Spleen (tissue), 11 donors: ENCODE measurements around the gene ZFAND4. TPM values are rescaled to one million over a fixed set of nuclear protein-coding genes. Genes with fewer than 3 reads are reported as not detected.

Source experiments
- DNase-seq: peaks from one replicate; pipeline ENCODE4 v3.0.0-alpha.2; 2020
- H3K27ac ChIP-seq, 8 donors: fragments of 200-600 bp; sonication (generic) in 7 of 8; 1 replicate in 4 of 8; 2 replicates in 4 of 8; pipeline versions ENCODE4 v1.5.0 to v1.8.0; 2016 to 2021; ENCODE audit warnings: inconsistent platforms in 4 of 8, mild to moderate bottlenecking in 4 of 8, moderate library complexity in 1 of 8
- H3K27me3 ChIP-seq, 7 donors: fragments of 200-600 bp; sonication (generic) in 6 of 7; replicated peaks in 1 of 7; 1 replicate in 4 of 7; 2 replicates in 3 of 7; pipeline versions ENCODE4 v1.5.0 to v1.8.0; 2016 to 2021; ENCODE audit warnings: inconsistent platforms in 3 of 7, mild to moderate bottlenecking in 1 of 7
- H3K36me3 ChIP-seq, 6 donors: fragments of 200-600 bp; sonication (generic) in 5 of 6; 1 replicate in 4 of 6; 2 replicates in 2 of 6; pipeline versions ENCODE4 v1.5.0 to v1.8.0; 2016 to 2021; ENCODE audit warnings: inconsistent platforms in 2 of 6
- H3K4me1 ChIP-seq, 6 donors: fragments of 200-600 bp; sonication (generic) in 5 of 6; 1 replicate in 3 of 6; 2 replicates in 3 of 6; pipeline versions ENCODE4 v1.5.0 to v1.8.0; 2016 to 2021; ENCODE audit warnings: inconsistent platforms in 3 of 6
- H3K4me3 ChIP-seq, 8 donors: fragments of 200-600 bp; sonication (generic) in 7 of 8; 1 replicate in 4 of 8; 2 replicates in 4 of 8; pipeline versions ENCODE4 v1.5.0 to v1.8.0; 2016 to 2021; ENCODE audit warnings: inconsistent platforms in 4 of 8, mild to moderate bottlenecking in 4 of 8, moderate library complexity in 2 of 8
- H3K9me3 ChIP-seq, 8 donors: fragments of 200-600 bp; sonication (generic) in 7 of 8; 1 replicate in 4 of 8; 2 replicates in 4 of 8; pipeline versions ENCODE4 v1.5.0 to v1.8.0; 2016 to 2021; ENCODE audit warnings: inconsistent platforms in 4 of 8
- POLR2A ChIP-seq, 3 donors: fragments of 450-650 bp; IDR thresholded peaks; one replicate each; pipeline ENCODE4 v1.5.1; 2017; ENCODE audit warnings: antibody characterized with exemption in 3 of 3, mild to moderate bottlenecking in 1 of 3
- POLR2AphosphoS5 ChIP-seq, 3 donors: sonication (generic); formaldehyde crosslinking; IDR thresholded peaks; one replicate each; pipeline ENCODE4 v1.5.1; 2017; ENCODE audit warnings: antibody characterized with exemption in 3 of 3
- WGBS, 5 donors: extraction: QIAGEN DNeasy Blood & Tissue Kit in 3 of 5; methylation state at CpG; one replicate each; pipeline versions ENCODE4 v1.1.5 to v1.1.7; 2013 to 2018; 5-methylcytosine and 5-hydroxymethylcytosine counted together
- intact Hi-C: fragments of 100-400 bp; cut with DNase I; formaldehyde crosslinking; loops from one replicate; pipeline ENCODE4 v1.15.0; 2023; ENCODE audit warnings: low total_unique reads
- polyA plus RNA-seq, 3 donors: library from polyadenylated mRNA; stranded (reverse); fragments of 200-250 nt; gene quantifications; one replicate each; pipeline ENCODE4 v1.2.1, GENCODE V29; 2013
- total RNA-seq, 7 donors: library from RNA; depleted of rRNA in 3 of 7; stranded (reverse); fragments of >200 nt in 3 of 7; fragmentation: NEBNext Ultra II Directional in 4 of 7; extraction: Animal tissue kit (Norgen Biotek cat#: 25700) in 4 of 7; gene quantifications; one replicate each; pipeline versions ENCODE4 v1.1.0 to v1.2.1, GENCODE V29; 2016 to 2021
- TF ChIP-seq, protein P1 (sequence below), 11 experiments: fragments of 200-600 bp in 7 of 11; fragments of 450-650 bp in 4 of 11; sonication (generic) in 4 of 11; IDR thresholded peaks in 8 of 11; conservative IDR thresholded peaks in 3 of 11; 1 replicate in 7 of 11; 2 replicates in 4 of 11; pipeline versions ENCODE4 v1.4.0 to v1.8.0; 2016 to 2021; ENCODE audit warnings: antibody characterized with exemption in 11 of 11, inconsistent platforms in 4 of 11, mild to moderate bottlenecking in 1 of 11
- donor health status: healthy with polysubstance abuse.
- donor health status: DM: no; HTN: no; CAD: no; lungs with moderate emphysema.
- donor health status: DM: no; HTN: no; CAD: no.
- donor health status: Bipolar disorder and iron deficiency.
- donor health status: healthy.
- donor health status: DM: no; HTN: no; CAD: no.
- donor health status: DM: yes; HTN: yes; CAD: no.

The ZFAND4 gene
- total and polyA plus RNA-seq, 10 donors = 3.6 to 27.7 (median 18.4) TPM

GRCh38 chr10:45586028-45586824 is 86.3 kb downstream of the ZFAND4 start:
- intact Hi-C loops = no loop called here
- Histone ChIP-seq H3K4me1 (peaks cover 3 to 12% (median 10%) of the 10 kb centered on the region in 6 donors), H3K9me3 (peaks cover 0 to 35% (median 20%) of the 10 kb centered on the region in 8 donors), H3K36me3 (peaks cover 0 to 24% (median 0%) of the 10 kb centered on the region in 6 donors), H3K27ac (no peak overlapping the region), H3K27me3 (no peaks in the 10 kb centered on the region), H3K4me3 (no peak overlapping the region)
- DNase-seq = no peak
- WGBS, 5 donors = 93 to 97% (median 96%) methylated on average over 3 of the region's 3 CpGs
- TF ChIP-seq POLR2A (IDR thresholded peaks at IDR 0.05) (no peak), POLR2AphosphoS5 (IDR thresholded peaks at IDR 0.05) (no peak)
- TF ChIP-seq, protein P1, sequence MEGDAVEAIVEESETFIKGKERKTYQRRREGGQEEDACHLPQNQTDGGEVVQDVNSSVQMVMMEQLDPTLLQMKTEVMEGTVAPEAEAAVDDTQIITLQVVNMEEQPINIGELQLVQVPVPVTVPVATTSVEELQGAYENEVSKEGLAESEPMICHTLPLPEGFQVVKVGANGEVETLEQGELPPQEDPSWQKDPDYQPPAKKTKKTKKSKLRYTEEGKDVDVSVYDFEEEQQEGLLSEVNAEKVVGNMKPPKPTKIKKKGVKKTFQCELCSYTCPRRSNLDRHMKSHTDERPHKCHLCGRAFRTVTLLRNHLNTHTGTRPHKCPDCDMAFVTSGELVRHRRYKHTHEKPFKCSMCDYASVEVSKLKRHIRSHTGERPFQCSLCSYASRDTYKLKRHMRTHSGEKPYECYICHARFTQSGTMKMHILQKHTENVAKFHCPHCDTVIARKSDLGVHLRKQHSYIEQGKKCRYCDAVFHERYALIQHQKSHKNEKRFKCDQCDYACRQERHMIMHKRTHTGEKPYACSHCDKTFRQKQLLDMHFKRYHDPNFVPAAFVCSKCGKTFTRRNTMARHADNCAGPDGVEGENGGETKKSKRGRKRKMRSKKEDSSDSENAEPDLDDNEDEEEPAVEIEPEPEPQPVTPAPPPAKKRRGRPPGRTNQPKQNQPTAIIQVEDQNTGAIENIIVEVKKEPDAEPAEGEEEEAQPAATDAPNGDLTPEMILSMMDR (IDR thresholded peaks at IDR 0.05 in 8 of 11, conservative IDR thresholded peaks at IDR 0.05 in 3 of 11) = no peak

DNA sequence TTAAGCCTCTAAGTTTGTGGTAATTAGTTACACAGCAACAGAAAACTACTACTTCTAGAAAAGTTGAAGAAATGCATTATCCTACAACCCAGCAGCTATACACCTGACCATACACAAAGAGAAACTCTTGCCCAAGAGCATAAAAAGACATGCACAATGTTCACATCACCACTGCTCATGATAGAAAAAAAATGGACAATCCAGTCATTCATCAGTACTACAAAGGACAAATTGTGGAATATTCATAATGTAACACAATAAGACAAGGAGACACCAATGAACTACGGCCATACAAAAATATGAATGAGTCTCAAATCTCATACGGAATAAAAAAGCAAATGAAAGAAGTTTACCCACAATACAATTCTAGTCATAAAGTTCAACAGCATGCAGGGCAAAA is 87.4 kb downstream of the ZFAND4 start:
- 97 to 100% (median 99%) methylated on average over 2 of the region's 2 CpGs for WGBS, 5 donors
- no peaks in the 10 kb centered on the region for H3K27me3 ChIP-seq
- no peak overlapping the region for H3K27ac ChIP-seq
- peaks cover 0 to 32% (median 20%) of the 10 kb centered on the region in 8 donors for H3K9me3 ChIP-seq
- H3K4me1 ChIP-seq = peaks cover 0 to 23% (median 15%) of the 10 kb centered on the region in 6 donors
- no peak for DNase-seq
- no peak overlapping the region for H3K4me3 ChIP-seq
- H3K36me3 ChIP-seq = peaks cover 0 to 21% (median 0%) of the 10 kb centered on the region in 6 donors
- intact Hi-C loops = no loop called here
- TF ChIP-seq, protein P1 (IDR thresholded peaks at IDR 0.05 in 8 of 11, conservative IDR thresholded peaks at IDR 0.05 in 3 of 11) = no peak
- TF ChIP-seq POLR2AphosphoS5 (IDR thresholded peaks at IDR 0.05) (no peak), POLR2A (IDR thresholded peaks at IDR 0.05) (no peak)

DNA sequence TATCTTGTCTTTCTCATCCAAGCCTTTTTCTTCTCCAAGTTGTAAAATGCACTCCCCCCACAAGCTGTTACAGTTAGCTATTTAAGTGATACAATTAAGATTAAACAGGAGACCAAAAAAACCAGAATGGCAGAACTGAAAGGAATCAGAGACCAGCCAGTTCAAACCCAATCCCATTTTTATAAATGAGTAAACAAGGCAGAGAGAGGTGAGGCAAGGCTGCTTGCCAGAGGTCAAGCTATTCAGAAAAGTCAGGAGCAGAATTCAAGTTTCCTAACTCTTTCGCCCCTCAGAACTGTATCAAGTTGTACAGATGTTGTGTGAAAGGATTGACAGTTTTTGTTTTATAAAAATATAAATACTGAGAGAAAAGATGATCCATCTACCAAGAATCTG is 90.2 kb downstream of the ZFAND4 start:
- Histone ChIP-seq H3K27ac (peak overlapping the region in 5 of 8 donors; percentile 76 to 90 (median 84)), H3K9me3 (peaks cover 0 to 26% (median 17%) of the 10 kb centered on the region in 8 donors), H3K4me1 (peaks cover 0 to 34% (median 26%) of the 10 kb centered on the region in 6 donors), H3K36me3 (peaks cover 0 to 9% (median 0%) of the 10 kb centered on the region in 6 donors), H3K4me3 (no peak overlapping the region), H3K27me3 (no peaks in the 10 kb centered on the region)
- no peak for TF ChIP-seq POLR2A (IDR thresholded peaks at IDR 0.05)
- TF ChIP-seq, protein P1 (IDR thresholded peaks at IDR 0.05 in 8 of 11, conservative IDR thresholded peaks at IDR 0.05 in 3 of 11) = no peak
- no peak for TF ChIP-seq POLR2AphosphoS5 (IDR thresholded peaks at IDR 0.05)
- intact Hi-C loops = no loop called here
- no peak for DNase-seq
- WGBS, 5 donors = 94 to 100% (median 97%) methylated on average over 1 of the region's 1 CpG
